Uterus (tissue), 4 donors: Measurements from ENCODE around the gene NOP16. TPM values are rescaled to one million over a fixed set of nuclear protein-coding genes. Genes with fewer than 3 reads are reported as not detected.

Source experiments
- DNase-seq, 2 donors: peaks; one replicate each; pipeline ENCODE4 v3.0.0-alpha.2; 2019 to 2020
- H3K27ac ChIP-seq, 2 donors: fragments of 200-600 bp; sonication (generic); 1 replicate in 1 of 2; 2 replicates in 1 of 2; pipeline ENCODE4 v1.5.1; 2016 to 2018
- H3K27me3 ChIP-seq, 2 donors: fragments of 200-600 bp; sonication (generic); one replicate each; pipeline ENCODE4 v1.5.1; 2018 to 2019; ENCODE audit warnings: control low read depth in 1 of 2
- H3K36me3 ChIP-seq, 2 donors: fragments of 200-600 bp; sonication (generic); one replicate each; pipeline ENCODE4 v1.5.1; 2019; ENCODE audit warnings: control low read depth in 1 of 2
- H3K4me1 ChIP-seq, 2 donors: fragments of 200-600 bp; sonication (generic); one replicate each; pipeline ENCODE4 v1.5.1; 2018 to 2019; ENCODE audit warnings: control low read depth in 1 of 2
- H3K4me3 ChIP-seq, 2 donors: fragments of 200-600 bp; sonication (generic); 1 replicate in 1 of 2; 2 replicates in 1 of 2; pipeline ENCODE4 v1.5.1; 2018 to 2019; ENCODE audit warnings: mild to moderate bottlenecking in 1 of 2
- H3K9me3 ChIP-seq, 2 donors: fragments of 200-600 bp; sonication (generic); one replicate each; pipeline ENCODE4 v1.5.1; 2019; ENCODE audit warnings: control low read depth in 1 of 2
- POLR2A ChIP-seq, 2 donors: fragments of 450-650 bp; IDR thresholded peaks; one replicate each; pipeline ENCODE4 v1.6.1; 2016; ENCODE audit warnings: antibody characterized with exemption in 2 of 2, mild to moderate bottlenecking in 1 of 2, moderate library complexity in 1 of 2
- intact Hi-C: fragments of 100-400 bp; cut with DNase I; formaldehyde crosslinking; loops from one replicate; pipeline ENCODE4 v1.15.1; 2023; ENCODE audit warnings: low total_unique reads
- total RNA-seq, 4 donors: library from RNA; depleted of rRNA in 3 of 4; stranded (reverse); fragments of >200 nt in 3 of 4; gene quantifications; one replicate each; pipeline versions ENCODE4 v1.1.0 to v1.2.4, GENCODE V29; 2014 to 2023
- TF ChIP-seq, protein P1 (sequence below), 4 experiments: fragments of 200-600 bp in 2 of 4; fragments of 450-650 bp in 2 of 4; sonication (generic) in 2 of 4; IDR thresholded peaks; one replicate each; pipeline ENCODE4 v1.5.1; 2016 to 2019; ENCODE audit warnings: antibody characterized with exemption in 4 of 4, mild to moderate bottlenecking in 2 of 4, moderate library complexity in 1 of 4
- donor health status: DM: yes; HTN: yes; CAD: no.

NOP16 gene
- total RNA-seq, 4 donors from 2014 or later, result 0.51 to 17.8 (median 7.9) TPM

DNA sequence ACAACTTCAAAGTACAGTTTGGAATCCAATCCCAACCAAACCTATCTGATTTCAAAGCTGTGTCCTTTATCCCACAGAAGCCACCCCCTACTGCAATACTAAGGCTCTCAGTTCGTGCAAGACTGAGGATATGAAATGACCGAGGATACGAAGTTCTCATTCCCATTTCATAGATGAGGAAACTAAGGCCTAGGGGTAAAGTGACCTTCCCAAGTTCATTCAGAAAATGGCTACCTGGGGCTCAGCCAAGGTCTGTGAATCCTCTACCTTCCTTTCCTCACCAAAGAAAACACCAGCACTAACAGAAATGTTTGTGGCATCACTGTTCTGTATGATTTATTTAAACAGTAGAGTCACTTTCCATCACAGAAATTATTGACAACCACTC, 32.2 kb downstream of the NOP16 start:
- Histone ChIP-seq H3K4me1 (peaks cover 0 to 4% of the 10 kb centered on the region in 2 donors), H3K27ac (no peak overlapping the region), H3K9me3 (no peaks in the 10 kb centered on the region), H3K27me3 (no peaks in the 10 kb centered on the region), H3K36me3 (no peaks in the 10 kb centered on the region), H3K4me3 (no peak overlapping the region)
- intact Hi-C loops, result no loop called here
- no peak for DNase-seq
- TF ChIP-seq, protein P1, sequence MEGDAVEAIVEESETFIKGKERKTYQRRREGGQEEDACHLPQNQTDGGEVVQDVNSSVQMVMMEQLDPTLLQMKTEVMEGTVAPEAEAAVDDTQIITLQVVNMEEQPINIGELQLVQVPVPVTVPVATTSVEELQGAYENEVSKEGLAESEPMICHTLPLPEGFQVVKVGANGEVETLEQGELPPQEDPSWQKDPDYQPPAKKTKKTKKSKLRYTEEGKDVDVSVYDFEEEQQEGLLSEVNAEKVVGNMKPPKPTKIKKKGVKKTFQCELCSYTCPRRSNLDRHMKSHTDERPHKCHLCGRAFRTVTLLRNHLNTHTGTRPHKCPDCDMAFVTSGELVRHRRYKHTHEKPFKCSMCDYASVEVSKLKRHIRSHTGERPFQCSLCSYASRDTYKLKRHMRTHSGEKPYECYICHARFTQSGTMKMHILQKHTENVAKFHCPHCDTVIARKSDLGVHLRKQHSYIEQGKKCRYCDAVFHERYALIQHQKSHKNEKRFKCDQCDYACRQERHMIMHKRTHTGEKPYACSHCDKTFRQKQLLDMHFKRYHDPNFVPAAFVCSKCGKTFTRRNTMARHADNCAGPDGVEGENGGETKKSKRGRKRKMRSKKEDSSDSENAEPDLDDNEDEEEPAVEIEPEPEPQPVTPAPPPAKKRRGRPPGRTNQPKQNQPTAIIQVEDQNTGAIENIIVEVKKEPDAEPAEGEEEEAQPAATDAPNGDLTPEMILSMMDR (IDR thresholded peaks at IDR 0.05), result no peak
- no peak for TF ChIP-seq POLR2A (IDR thresholded peaks at IDR 0.05)

DNA sequence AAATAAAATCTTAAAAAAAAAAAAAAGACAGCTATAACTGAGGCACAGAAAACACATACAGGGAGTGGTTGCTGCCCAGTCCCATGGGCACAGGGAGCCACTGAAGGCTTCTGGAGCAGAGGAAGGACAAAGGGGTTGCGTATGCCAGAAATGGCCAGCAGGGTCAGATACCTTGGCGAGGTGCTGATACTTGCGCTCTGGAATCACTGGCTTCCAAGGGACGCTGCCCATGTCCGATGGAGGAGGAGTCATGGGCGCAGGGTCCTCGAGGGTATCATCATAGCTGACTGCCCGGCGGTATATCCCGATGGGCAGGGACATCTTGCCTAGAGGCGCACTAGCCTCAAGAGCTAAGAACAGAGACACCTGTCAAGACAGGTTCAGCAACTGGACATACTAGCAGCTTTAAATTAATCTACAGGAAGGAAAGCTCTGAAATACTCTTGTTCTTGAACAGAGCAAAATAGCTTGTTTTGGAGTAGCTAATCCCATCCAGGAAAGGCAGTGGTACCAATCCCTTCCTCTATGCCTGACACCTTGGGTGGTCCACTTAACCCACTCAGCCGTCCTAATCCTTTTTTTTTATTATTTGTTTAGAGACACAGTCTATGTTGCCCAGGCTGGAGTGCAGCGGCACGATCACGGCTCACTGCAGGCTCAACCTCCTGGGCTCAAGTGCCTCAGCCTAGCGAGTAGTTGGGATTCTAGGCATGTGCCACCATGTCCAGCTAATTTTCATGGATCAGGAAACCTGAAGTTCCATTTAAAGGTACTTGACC, 32.8 kb downstream of the NOP16 start:
- H3K9me3 ChIP-seq, result no peaks in the 10 kb centered on the region
- intact Hi-C loops, result no loop called here
- peaks cover 0 to 4% of the 10 kb centered on the region in 2 donors for H3K4me1 ChIP-seq
- no peak for DNase-seq
- TF ChIP-seq POLR2A (IDR thresholded peaks at IDR 0.05), result no peak
- TF ChIP-seq, protein P1 (IDR thresholded peaks at IDR 0.05), result no peak
- no peak overlapping the region for H3K27ac ChIP-seq
- no peaks in the 10 kb centered on the region for H3K27me3 ChIP-seq
- H3K36me3 ChIP-seq, result no peaks in the 10 kb centered on the region
- no peak overlapping the region for H3K4me3 ChIP-seq

DNA sequence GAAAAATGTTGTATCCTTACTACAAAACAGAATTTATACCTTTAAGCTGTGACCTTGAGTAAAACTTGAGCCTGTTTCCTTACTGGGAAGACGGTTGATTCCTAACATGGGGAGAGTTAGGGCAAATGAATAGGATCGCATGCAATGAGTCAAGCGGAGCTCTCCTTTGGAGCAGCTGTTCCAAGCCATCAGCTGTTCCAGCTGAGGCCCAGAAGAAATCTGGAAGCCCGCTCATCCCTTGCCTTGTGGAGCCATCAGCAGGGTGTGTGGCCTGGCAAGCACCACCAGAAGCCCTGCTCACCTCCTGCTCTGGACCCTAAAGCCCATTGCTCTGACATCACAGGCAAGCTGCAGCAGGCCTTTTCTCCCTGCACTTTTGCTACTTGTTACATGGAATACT, 34.9 kb downstream of the NOP16 start:
- TF ChIP-seq, protein P1 (IDR thresholded peaks at IDR 0.05), result no peak
- no peak for TF ChIP-seq POLR2A (IDR thresholded peaks at IDR 0.05)
- Histone ChIP-seq H3K4me1 (no peaks in the 10 kb centered on the region), H3K36me3 (no peaks in the 10 kb centered on the region), H3K9me3 (no peaks in the 10 kb centered on the region), H3K4me3 (no peak overlapping the region), H3K27me3 (no peaks in the 10 kb centered on the region), H3K27ac (no peak overlapping the region)
- intact Hi-C loops, result no loop called here
- DNase-seq, result no peak

DNA sequence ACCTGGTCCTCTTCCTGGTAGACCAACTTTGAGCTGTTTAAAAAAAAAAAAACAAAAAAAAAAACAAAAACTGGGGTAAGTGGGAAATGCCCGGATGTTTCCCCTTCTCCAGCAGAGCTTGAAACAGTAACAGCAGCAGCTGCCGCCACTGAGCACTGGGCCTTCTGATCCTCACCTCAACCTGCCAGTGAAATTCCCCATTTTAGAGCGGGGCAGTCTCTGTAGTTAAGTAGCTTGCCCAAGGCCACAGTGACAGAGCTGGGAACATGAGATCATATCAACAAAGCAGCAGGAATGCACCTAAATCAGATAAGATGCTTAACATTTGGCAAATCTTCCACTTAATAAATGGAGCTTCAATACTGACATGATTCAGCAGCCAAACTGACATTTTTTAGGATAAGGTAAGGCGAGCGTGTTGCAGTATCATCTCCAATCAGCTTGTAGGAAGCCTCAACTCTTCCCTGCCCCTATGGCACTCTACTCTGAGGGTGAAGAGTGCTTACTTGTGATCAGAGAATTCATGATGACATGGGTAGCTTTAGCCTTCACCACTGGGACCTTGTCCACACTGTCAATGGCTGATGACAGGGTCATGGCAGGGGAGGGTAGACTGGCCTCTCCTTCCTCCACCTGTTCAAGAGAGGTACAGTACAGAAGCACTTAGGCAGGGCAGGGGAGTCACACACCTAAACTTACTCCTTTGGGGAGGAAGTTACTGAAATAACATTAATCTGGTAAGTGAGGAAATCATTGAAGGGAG, 36.1 kb downstream of the NOP16 start:
- Histone ChIP-seq H3K9me3 (no peaks in the 10 kb centered on the region), H3K27me3 (no peaks in the 10 kb centered on the region), H3K4me1 (no peaks in the 10 kb centered on the region), H3K4me3 (no peak overlapping the region), H3K36me3 (no peaks in the 10 kb centered on the region), H3K27ac (no peak overlapping the region)
- intact Hi-C loops, result no loop called here
- TF ChIP-seq, protein P1 (IDR thresholded peaks at IDR 0.05), result no peak
- TF ChIP-seq POLR2A (IDR thresholded peaks at IDR 0.05), result no peak
- DNase-seq, result no peak

DNA sequence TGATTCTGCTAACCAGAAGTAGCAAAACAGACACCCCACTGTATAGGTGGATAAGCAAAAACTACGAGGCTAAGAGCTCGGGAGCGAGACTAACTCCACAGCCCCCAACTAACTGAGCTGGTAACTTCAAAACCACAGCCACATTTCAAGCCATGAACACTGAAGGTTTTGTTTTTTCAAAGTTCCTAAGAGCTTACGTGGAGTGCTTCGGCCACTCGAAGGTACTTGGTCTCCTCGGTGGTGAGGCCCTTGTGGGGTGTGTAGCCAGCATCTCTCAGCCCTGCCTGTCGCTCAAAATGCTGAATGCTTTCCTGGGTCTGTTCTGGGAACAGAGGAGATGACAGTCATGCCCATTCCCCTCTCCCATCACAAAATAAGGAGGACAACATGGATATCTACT, 38.0 kb downstream of the NOP16 start:
- Histone ChIP-seq H3K36me3 (no peaks in the 10 kb centered on the region), H3K9me3 (no peaks in the 10 kb centered on the region), H3K4me1 (no peaks in the 10 kb centered on the region), H3K4me3 (no peak overlapping the region), H3K27me3 (no peaks in the 10 kb centered on the region), H3K27ac (no peak overlapping the region)
- no peak for DNase-seq
- intact Hi-C loops, result no loop called here
- no peak for TF ChIP-seq POLR2A (IDR thresholded peaks at IDR 0.05)
- TF ChIP-seq, protein P1 (IDR thresholded peaks at IDR 0.05), result no peak
